ENCODE results near the gene IQGAP3.
A peak's percentile ranks its signal among the peaks of the same experiment; 100 is the strongest.

The IQGAP3 gene

DNA sequence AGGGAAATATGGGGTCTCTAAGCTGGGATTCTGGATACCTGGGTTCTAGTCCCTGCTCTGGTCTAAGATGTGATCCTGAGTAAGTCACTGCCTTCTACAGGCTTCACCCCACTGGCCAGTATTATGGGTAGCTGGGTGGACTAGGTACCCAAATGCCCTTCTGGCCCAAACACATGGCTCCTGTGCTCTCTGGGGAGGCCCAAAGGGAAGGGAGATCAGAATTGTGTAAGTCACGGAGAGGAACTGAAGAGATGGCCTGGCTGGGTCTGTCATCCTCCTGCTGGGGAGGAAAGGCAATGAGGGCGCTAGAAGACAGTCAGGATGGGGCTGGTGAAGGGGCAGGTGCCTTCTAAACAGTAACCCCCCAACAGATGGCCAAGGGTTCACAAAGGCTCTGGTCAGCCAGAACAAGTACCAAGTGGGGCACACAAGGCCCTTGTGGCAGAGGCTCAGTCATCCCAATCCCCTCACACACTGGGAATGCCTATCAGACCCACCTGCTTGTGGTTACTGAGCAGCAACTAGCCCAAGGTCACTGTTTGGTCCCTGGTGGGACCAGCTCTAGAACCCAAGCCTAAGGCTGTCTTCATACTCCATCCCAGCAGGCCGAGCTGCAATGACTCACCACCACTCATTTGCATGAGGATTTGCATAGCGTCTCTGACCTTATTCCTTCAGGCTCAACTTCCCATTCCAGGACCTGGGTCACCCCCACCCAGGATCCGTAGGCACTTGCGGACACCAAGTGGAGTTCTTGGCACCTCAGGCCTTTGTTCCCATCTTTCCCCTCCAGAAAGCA lies 81.0 kb downstream of the IQGAP3 start:
- in situ Hi-C loops (cut with HindIII; ENCODE audit: low pct_ligation_motif_present, low sequenced_read_pairs) = no loop called here
- Histone ChIP-seq H3K36me3 (replicated peaks) (peaks cover 5% of the 10 kb centered on the region), H3K27me3 (replicated peaks) (no peaks in the 10 kb centered on the region), H3K4me3 (ENCODE audit: low read depth, low read length) (no peak overlapping the region), H3K27ac (no peak overlapping the region)
- TF ChIP-seq CTCF (IDR thresholded peaks at IDR 0.05; ENCODE audit: low read depth, low read length, missing control alignments) = no peak
- DNase-seq = no peak

GRCh38 chr1:156490401-156491032 lies 81.8 kb downstream of the IQGAP3 start:
- peaks cover 5% of the 10 kb centered on the region for H3K36me3 ChIP-seq (replicated peaks)
- H3K27me3 ChIP-seq (replicated peaks) = no peaks in the 10 kb centered on the region
- DNase-seq = no peak
- in situ Hi-C loops (cut with HindIII; ENCODE audit: low pct_ligation_motif_present, low sequenced_read_pairs) = no loop called here
- no peak overlapping the region for H3K27ac ChIP-seq
- TF ChIP-seq CTCF (IDR thresholded peaks at IDR 0.05; ENCODE audit: low read depth, low read length, missing control alignments) = peak; percentile 55
- no peak overlapping the region for H3K4me3 ChIP-seq (ENCODE audit: low read depth, low read length)

- Histone ChIP-seq H3K27me3 (replicated peaks) (no peaks in the 10 kb centered on the region), H3K27ac (no peak overlapping the region), H3K4me3 (ENCODE audit: low read depth, low read length) (no peak overlapping the region), H3K36me3 (replicated peaks) (peaks cover 5% of the 10 kb centered on the region)
- no peak for DNase-seq
- in situ Hi-C loops (cut with HindIII; ENCODE audit: low pct_ligation_motif_present, low sequenced_read_pairs) = no loop called here
- TF ChIP-seq CTCF (IDR thresholded peaks at IDR 0.05; ENCODE audit: low read depth, low read length, missing control alignments) = no peak
Measured at GRCh38 chr1:156489935-156490293, 82.5 kb downstream of the IQGAP3 start.

GRCh38 chr1:156489166-156489934 lies 83.0 kb downstream of the IQGAP3 start:
- H3K4me3 ChIP-seq (ENCODE audit: low read depth, low read length) = no peak overlapping the region
- H3K27me3 ChIP-seq (replicated peaks) = no peaks in the 10 kb centered on the region
- no peak overlapping the region for H3K27ac ChIP-seq
- H3K36me3 ChIP-seq (replicated peaks) = peaks cover under 1% of the 10 kb centered on the region
- in situ Hi-C loops (cut with HindIII; ENCODE audit: low pct_ligation_motif_present, low sequenced_read_pairs) = no loop called here
- no peak for DNase-seq
- peak; percentile 41 for TF ChIP-seq CTCF (IDR thresholded peaks at IDR 0.05; ENCODE audit: low read depth, low read length, missing control alignments)

DNA sequence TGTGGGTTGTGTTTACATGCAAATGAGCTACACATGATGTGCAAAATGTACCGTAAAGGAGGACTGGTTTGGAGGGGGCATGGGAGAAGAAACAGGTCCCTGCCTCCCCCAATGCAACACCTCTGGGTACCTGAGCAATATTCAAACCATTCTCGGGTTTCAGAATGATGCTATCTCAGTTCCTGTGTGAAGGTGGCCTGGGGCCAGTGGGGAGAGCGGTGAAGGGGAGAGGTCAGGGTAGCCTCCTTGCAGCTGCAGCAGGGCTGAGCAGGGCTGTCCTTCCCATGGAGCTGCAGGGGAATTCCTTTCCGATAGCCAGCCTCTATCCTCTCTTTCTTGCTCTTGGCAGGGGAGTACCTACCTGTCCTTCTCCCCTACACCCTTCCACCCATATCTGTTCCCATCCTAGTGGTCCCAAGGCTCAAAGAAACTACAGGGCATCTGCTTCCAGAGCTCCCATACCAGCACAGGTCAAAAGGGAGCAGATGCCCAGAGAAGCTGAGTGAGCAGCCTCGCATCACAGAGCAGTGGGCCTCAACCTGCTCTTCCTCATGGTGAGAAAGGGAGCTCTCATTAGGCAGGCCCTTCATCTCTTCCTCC lies 83.7 kb downstream of the IQGAP3 start:
- DNase-seq = no peak
- H3K36me3 ChIP-seq (replicated peaks) = no peaks in the 10 kb centered on the region
- in situ Hi-C loops (cut with HindIII; ENCODE audit: low pct_ligation_motif_present, low sequenced_read_pairs) = no loop called here
- no peak overlapping the region for H3K27ac ChIP-seq
- no peak for TF ChIP-seq CTCF (IDR thresholded peaks at IDR 0.05; ENCODE audit: low read depth, low read length, missing control alignments)
- no peaks in the 10 kb centered on the region for H3K27me3 ChIP-seq (replicated peaks)
- no peak overlapping the region for H3K4me3 ChIP-seq (ENCODE audit: low read depth, low read length)

All from brain microvascular endothelial cell (primary cell).